HepG2 (cell line): Measurements from ENCODE around the gene HLCS. TPM values are rescaled to one million over a fixed set of nuclear protein-coding genes. Genes with fewer than 3 reads are reported as not detected.

ENCODE experiments used
- ATAC-seq: fragments of 200-7000 bp; cut with Tn5 transposase; 3 replicates; pipeline ENCODE4 v1.9.1; 2020; ENCODE audit warnings: mild to moderate bottlenecking, moderate library complexity
- BruUV-seq: library from RNA; stranded (reverse); fragments of 400-500 nt; replicated peaks from 2 replicates; lab custom pipeline; 2021; lab: Mats Ljungman, UMichigan
- CTCF ChIA-PET: fragments of 300-600 bp; formaldehyde crosslinking; extraction: SDS; loops from one replicate; lab custom pipeline; 2021; ENCODE audit warnings: low total read pairs, inconsistent platforms, low intra/inter-chr PET ratio; lab: Yijun Ruan, JAX
- POLR2A ChIA-PET: fragments of 350-600 bp; sonication (Branson Sonifier 250); formaldehyde crosslinking; loops from one replicate; lab custom pipeline; 2020; ENCODE audit warnings: antibody characterized with exemption, inconsistent platforms; lab: Yijun Ruan, JAX
- DNase-seq: peaks from one replicate; pipeline ENCODE4 v3.0.0-alpha.2; 2015; ENCODE audit warnings: low spot score
- FAIRE-seq: peaks from 3 replicates; lab custom pipeline; 2011; peaks lifted over from hg19 to GRCh38; lab: Jason Lieb, UNC
- H2AFZ ChIP-seq: one replicate; pipeline ENCODE4 v1.6.1; 2011; ENCODE audit warnings: low read length, inconsistent platforms
- H3K27ac ChIP-seq: fragments of 300-600 bp; 3 replicates; pipeline ENCODE4 v1.8.0; 2011; ENCODE audit warnings: mixed run types, mild to moderate bottlenecking, mixed read lengths, low read length, inconsistent platforms; ENCODE audit not compliant: insufficient read depth; ENCODE audit errors: extremely low read length
- H3K27me3 ChIP-seq, 2 experiments: fragments of 200-600 bp in 1 of 2; 2 replicates in 1 of 2; 3 replicates in 1 of 2; pipeline versions ENCODE4 v1.6.0 to v1.8.0; 2011; ENCODE audit warnings: low read length in 2 of 2, mild to moderate bottlenecking in 2 of 2, moderate library complexity in 2 of 2, inconsistent platforms in 1 of 2; ENCODE audit not compliant: insufficient read depth in 2 of 2, control insufficient read depth in 1 of 2
- H3K36me3 ChIP-seq, 2 experiments: fragments of 200-600 bp in 1 of 2; replicated peaks in 1 of 2; 2 replicates in 1 of 2; 3 replicates in 1 of 2; pipeline versions ENCODE4 v1.5.1 to v1.8.0; 2011; ENCODE audit warnings: low read length in 2 of 2, inconsistent platforms in 1 of 2; ENCODE audit not compliant: insufficient read depth in 2 of 2, control insufficient read depth in 1 of 2
- H3K4me1 ChIP-seq: 2 replicates; pipeline ENCODE4 v1.5.1; 2012; ENCODE audit warnings: low read length, inconsistent platforms; ENCODE audit not compliant: insufficient read depth
- H3K4me2 ChIP-seq: 2 replicates; pipeline ENCODE4 v1.6.0; 2011; ENCODE audit warnings: low read depth, low read length, inconsistent platforms
- H3K4me3 ChIP-seq, 3 experiments: fragments of 200-600 bp in 1 of 3; sonication (generic), shearing (Covaris generic) in 1 of 3; replicated peaks in 1 of 3; 2 replicates each; pipeline ENCODE4 v1.5.1; 2011 to 2016; ENCODE audit warnings: low read length in 3 of 3, inconsistent platforms in 2 of 3, low read depth in 2 of 3, mild to moderate bottlenecking in 2 of 3, control low read depth in 1 of 3, mixed read lengths in 1 of 3; ENCODE audit not compliant: insufficient read depth in 1 of 3
- H3K79me2 ChIP-seq: one replicate; pipeline ENCODE4 v1.6.1; 2011; ENCODE audit warnings: low read length, inconsistent platforms; ENCODE audit not compliant: insufficient read depth
- H3K9ac ChIP-seq: 2 replicates; pipeline ENCODE4 v1.6.0; 2011; ENCODE audit warnings: mild to moderate bottlenecking, low read depth, low read length, inconsistent platforms; ENCODE audit not compliant: insufficient read depth
- H3K9me3 ChIP-seq: 2 replicates; pipeline ENCODE4 v1.5.1; 2012; ENCODE audit warnings: mild to moderate bottlenecking, low read length
- H4K20me1 ChIP-seq: 2 replicates; pipeline ENCODE4 v1.6.0; 2011; ENCODE audit warnings: inconsistent platforms, mild to moderate bottlenecking, low read length, moderate library complexity; ENCODE audit not compliant: insufficient read depth
- HMG20B ChIP-seq: conservative IDR thresholded peaks from 2 replicates; pipeline ENCODE4 v1.6.1; 2016; ENCODE audit warnings: missing genetic modification reagents, missing compliant biosample characterization
- RERE ChIP-seq: IDR thresholded peaks from 2 replicates; pipeline ENCODE4 v1.6.1; 2016; ENCODE audit warnings: low read depth, missing genetic modification reagents, missing compliant biosample characterization
- ZBTB33 ChIP-seq: sonication (generic); formaldehyde crosslinking; IDR thresholded peaks from 2 replicates; pipeline ENCODE4 v1.4.0; 2020; ENCODE audit warnings: missing genetic modification reagents
- ZNF503 ChIP-seq: sonication (generic); formaldehyde crosslinking; IDR thresholded peaks from 2 replicates; pipeline ENCODE4 v1.4.0; 2020; ENCODE audit warnings: missing genetic modification reagents
- WGBS: methylation state at CpG from one replicate; pipeline ENCODE4 v1.1.6; 2017; ENCODE audit warnings: low lambda C conversion rate; 5-methylcytosine and 5-hydroxymethylcytosine counted together
- in situ Hi-C: cut with HindIII; loops from 2 replicates; pipeline ENCODE4 v1.10.0; 2017; ENCODE audit warnings: low pct_unique_long_range_greater_than_20kb; ENCODE audit not compliant: extremely low pct_ligation_motif_present
- intact Hi-C: fragments of 100-400 bp; cut with micrococcal nuclease; formaldehyde crosslinking; loops from one replicate; pipeline ENCODE4 v1.10.0; 2022; ENCODE audit not compliant: unreplicated experiment
- polyA plus RNA-seq, 8 experiments: library from polyadenylated mRNA; depleted of rRNA in 3 of 8; stranded (reverse) in 7 of 8; unstranded in 1 of 8; fragments of >200 nt; fragmentation: Illumina TruSeq in 4 of 8; extraction: Trizol in 4 of 8; gene quantifications; 2 replicates each; pipeline versions ENCODE4 v1.2.1 to v1.2.3, GENCODE V29; 2011 to 2016; ENCODE audit warnings: low read depth in 4 of 8, missing spikeins in 1 of 8, mixed read lengths in 1 of 8; ENCODE audit not compliant: insufficient read depth in 1 of 8
- total RNA-seq, 5 experiments: library from RNA; depleted of rRNA; stranded (reverse); fragments of >200 nt; fragmentation: Illumina TruSeq; extraction: Trizol; gene quantifications; 2 replicates each; pipeline ENCODE4 v1.2.3, GENCODE V29; 2016; ENCODE audit warnings: low read depth in 1 of 5

HLCS gene
- total and polyA plus RNA-seq, 2 of the 13 experiments (the other 11 are each of a cell fraction or from before 2014, with no cell fraction given) = 7.9 to 12.3 TPM

GRCh38 chr21:36981049-36981391, 14.6 kb upstream of the HLCS start (continued):
- no peak for TF ChIP-seq RERE
- TF ChIP-seq HMG20B (CRISPR knock-in tag) = no peak

GRCh38 chr21:36980280-36981048, 14.0 kb upstream of the HLCS start:
- no peak overlapping the region for H2AFZ ChIP-seq
- H3K36me3 ChIP-seq = no peaks in the 10 kb centered on the region
- no peak for DNase-seq
- no peak for ATAC-seq
- no peaks in the 10 kb centered on the region for H4K20me1 ChIP-seq
- no peak for FAIRE-seq
- in situ Hi-C loops = no loop called here
- no peak overlapping the region for H3K27ac ChIP-seq
- peaks cover 22% of the 10 kb centered on the region for H3K4me1 ChIP-seq
- no peak overlapping the region for H3K4me2 ChIP-seq
- BruUV-seq = no TSS peak
- intact Hi-C loops = no loop called here
- H3K9me3 ChIP-seq = no peaks in the 10 kb centered on the region
- no peaks in the 10 kb centered on the region for H3K79me2 ChIP-seq
- CTCF ChIA-PET = no interaction called here
- no peak overlapping the region for H3K4me3 ChIP-seq
- POLR2A ChIA-PET = interaction anchor here (2.1 kb wide), 1 partner anchor 9 kb away, joined by 11 read pairs; no protein-coding TSS in a partner anchor
- no peaks in the 10 kb centered on the region for H3K27me3 ChIP-seq
- H3K9ac ChIP-seq = no peak overlapping the region
- WGBS = 96% methylated on average over 40 of the region's 53 CpGs
- peak; percentile 34; the same call in 1 of the 2 replicates for TF ChIP-seq ZBTB33 (CRISPR knock-in tag)
- TF ChIP-seq ZNF503 (CRISPR knock-in tag) = no peak
